ENCODE measurements around the gene CLDND2.

DNA sequence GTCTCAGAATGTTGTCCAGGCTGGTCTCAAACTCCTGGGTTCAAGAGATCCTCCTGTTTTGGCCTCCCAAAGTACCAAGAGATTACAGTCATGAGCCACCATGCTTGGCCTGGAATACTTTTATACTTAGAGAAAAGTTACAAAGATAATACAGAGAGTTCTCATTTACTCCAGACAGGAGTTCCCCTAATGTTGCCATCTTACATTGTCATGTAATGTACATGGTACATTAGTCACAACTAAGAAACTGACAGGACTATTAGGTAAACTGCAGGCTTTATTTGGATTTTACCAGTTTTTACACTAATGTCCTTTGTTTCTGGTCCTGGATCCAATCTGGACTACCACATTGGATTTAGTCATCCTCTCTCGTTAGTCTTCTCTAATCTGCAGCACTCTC is 23.9 kb upstream of the CLDND2 start:
- no peak for TF ChIP-seq POLR2A (IDR thresholded peaks at IDR 0.05; ENCODE audit: low read depth, low read length)
- TF ChIP-seq, protein P1, sequence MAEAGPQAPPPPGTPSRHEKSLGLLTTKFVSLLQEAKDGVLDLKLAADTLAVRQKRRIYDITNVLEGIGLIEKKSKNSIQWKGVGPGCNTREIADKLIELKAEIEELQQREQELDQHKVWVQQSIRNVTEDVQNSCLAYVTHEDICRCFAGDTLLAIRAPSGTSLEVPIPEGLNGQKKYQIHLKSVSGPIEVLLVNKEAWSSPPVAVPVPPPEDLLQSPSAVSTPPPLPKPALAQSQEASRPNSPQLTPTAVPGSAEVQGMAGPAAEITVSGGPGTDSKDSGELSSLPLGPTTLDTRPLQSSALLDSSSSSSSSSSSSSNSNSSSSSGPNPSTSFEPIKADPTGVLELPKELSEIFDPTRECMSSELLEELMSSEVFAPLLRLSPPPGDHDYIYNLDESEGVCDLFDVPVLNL (IDR thresholded peaks at IDR 0.05; ENCODE audit: low read depth, low read length) = no peak
- no peak for TF ChIP-seq CHD2 (IDR thresholded peaks at IDR 0.05; ENCODE audit: borderline replicate concordance, low read depth, low read length)
- no peak for TF ChIP-seq HDGF (IDR thresholded peaks at IDR 0.05)
- TF ChIP-seq SREBF2 (IDR thresholded peaks at IDR 0.05; ENCODE audit: low read length) = no peak
- no peak for TF ChIP-seq SRF (IDR thresholded peaks at IDR 0.05; ENCODE audit: low read depth in 2 of 2, low read length in 2 of 2)
- TF ChIP-seq, protein P2, sequence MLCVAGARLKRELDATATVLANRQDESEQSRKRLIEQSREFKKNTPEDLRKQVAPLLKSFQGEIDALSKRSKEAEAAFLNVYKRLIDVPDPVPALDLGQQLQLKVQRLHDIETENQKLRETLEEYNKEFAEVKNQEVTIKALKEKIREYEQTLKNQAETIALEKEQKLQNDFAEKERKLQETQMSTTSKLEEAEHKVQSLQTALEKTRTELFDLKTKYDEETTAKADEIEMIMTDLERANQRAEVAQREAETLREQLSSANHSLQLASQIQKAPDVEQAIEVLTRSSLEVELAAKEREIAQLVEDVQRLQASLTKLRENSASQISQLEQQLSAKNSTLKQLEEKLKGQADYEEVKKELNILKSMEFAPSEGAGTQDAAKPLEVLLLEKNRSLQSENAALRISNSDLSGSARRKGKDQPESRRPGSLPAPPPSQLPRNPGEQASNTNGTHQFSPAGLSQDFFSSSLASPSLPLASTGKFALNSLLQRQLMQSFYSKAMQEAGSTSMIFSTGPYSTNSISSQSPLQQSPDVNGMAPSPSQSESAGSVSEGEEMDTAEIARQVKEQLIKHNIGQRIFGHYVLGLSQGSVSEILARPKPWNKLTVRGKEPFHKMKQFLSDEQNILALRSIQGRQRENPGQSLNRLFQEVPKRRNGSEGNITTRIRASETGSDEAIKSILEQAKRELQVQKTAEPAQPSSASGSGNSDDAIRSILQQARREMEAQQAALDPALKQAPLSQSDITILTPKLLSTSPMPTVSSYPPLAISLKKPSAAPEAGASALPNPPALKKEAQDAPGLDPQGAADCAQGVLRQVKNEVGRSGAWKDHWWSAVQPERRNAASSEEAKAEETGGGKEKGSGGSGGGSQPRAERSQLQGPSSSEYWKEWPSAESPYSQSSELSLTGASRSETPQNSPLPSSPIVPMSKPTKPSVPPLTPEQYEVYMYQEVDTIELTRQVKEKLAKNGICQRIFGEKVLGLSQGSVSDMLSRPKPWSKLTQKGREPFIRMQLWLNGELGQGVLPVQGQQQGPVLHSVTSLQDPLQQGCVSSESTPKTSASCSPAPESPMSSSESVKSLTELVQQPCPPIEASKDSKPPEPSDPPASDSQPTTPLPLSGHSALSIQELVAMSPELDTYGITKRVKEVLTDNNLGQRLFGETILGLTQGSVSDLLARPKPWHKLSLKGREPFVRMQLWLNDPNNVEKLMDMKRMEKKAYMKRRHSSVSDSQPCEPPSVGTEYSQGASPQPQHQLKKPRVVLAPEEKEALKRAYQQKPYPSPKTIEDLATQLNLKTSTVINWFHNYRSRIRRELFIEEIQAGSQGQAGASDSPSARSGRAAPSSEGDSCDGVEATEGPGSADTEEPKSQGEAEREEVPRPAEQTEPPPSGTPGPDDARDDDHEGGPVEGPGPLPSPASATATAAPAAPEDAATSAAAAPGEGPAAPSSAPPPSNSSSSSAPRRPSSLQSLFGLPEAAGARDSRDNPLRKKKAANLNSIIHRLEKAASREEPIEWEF (IDR thresholded peaks at IDR 0.05; ENCODE audit: insufficient replicate concordance, low read depth, low read length) = no peak
- no peak for TF ChIP-seq CTCF (IDR thresholded peaks at IDR 0.05 in 2 of 3, conservative IDR thresholded peaks at IDR 0.05 in 1 of 3; ENCODE audit: control insufficient read depth in 2 of 3, extremely low read depth in 1 of 3, insufficient read depth in 1 of 3, low read depth in 3 of 3, low read length in 3 of 3)
- TF ChIP-seq SMAD1 (IDR thresholded peaks at IDR 0.05; ENCODE audit: low read depth, partially characterized antibody) = no peak
- no peak for TF ChIP-seq FOXM1 (IDR thresholded peaks at IDR 0.05; ENCODE audit: low read depth, low read length)
- no peak for TF ChIP-seq TARDBP (IDR thresholded peaks at IDR 0.05; ENCODE audit: borderline replicate concordance)
- TF ChIP-seq EZH2 (IDR thresholded peaks at IDR 0.05; ENCODE audit: borderline replicate concordance, control insufficient read depth, low read depth, low read length) = no peak
- TF ChIP-seq E4F1 (IDR thresholded peaks at IDR 0.05; ENCODE audit: borderline replicate concordance, partially characterized antibody) = no peak
- TF ChIP-seq SUZ12 (IDR thresholded peaks at IDR 0.05; ENCODE audit: unreplicated experiment) = no peak
